CD4-positive, alpha-beta memory T cell (primary cell): ENCODE data around the gene VEGFC. TPM values are rescaled to one million over a fixed set of nuclear protein-coding genes. Genes with fewer than 3 reads are reported as not detected.

ENCODE experiments used
- CTCF ChIA-PET: fragments of 350-600 bp; sonication (Branson Sonifier 250); formaldehyde crosslinking; loops from one replicate; lab custom pipeline; 2021; ENCODE audit warnings: inconsistent platforms; ENCODE audit not compliant: partially characterized antibody; lab: Charles Lee
- POLR2A ChIA-PET: fragments of 350-600 bp; sonication (Branson Sonifier 250); formaldehyde crosslinking; loops from one replicate; lab custom pipeline; 2021; ENCODE audit not compliant: partially characterized antibody; lab: Charles Lee
- DNase-seq, 5 donors: peaks; one replicate each; pipeline versions ENCODE4 v3.0.0 to v3.0.0-alpha.2; 2020 to 2022; ENCODE audit warnings: mixed read lengths in 1 of 5
- H3K27ac ChIP-seq: one replicate; pipeline ENCODE4 v1.7.0; 2013; ENCODE audit warnings: low read depth, low read length
- H3K27me3 ChIP-seq: 2 replicates; pipeline ENCODE4 v1.7.0; 2013; ENCODE audit warnings: mild to moderate bottlenecking, low read length, moderate library complexity; ENCODE audit not compliant: insufficient read depth
- H3K36me3 ChIP-seq: 2 replicates; pipeline ENCODE4 v1.7.0; 2013; ENCODE audit warnings: mild to moderate bottlenecking, low read length, moderate library complexity; ENCODE audit not compliant: insufficient read depth
- H3K4me1 ChIP-seq: 2 replicates; pipeline ENCODE4 v1.7.0; 2013; ENCODE audit warnings: mild to moderate bottlenecking, low read length, moderate library complexity; ENCODE audit not compliant: insufficient read depth
- H3K4me3 ChIP-seq, 2 donors: one replicate each; pipeline ENCODE4 v1.7.0; 2013; ENCODE audit warnings: low read length in 2 of 2, mild to moderate bottlenecking in 1 of 2
- H3K9me3 ChIP-seq, 2 donors: one replicate each; pipeline ENCODE4 v1.7.0; 2013; ENCODE audit warnings: low read length in 2 of 2, control low read depth in 1 of 2; ENCODE audit not compliant: control insufficient read depth in 1 of 2
- H3K27ac Mint-ChIP-seq, 7 donors: one replicate each; pipeline ENCODE4 v1.8.0; 2020 to 2021; ENCODE audit warnings: mixed read lengths in 7 of 7, mild to moderate bottlenecking in 6 of 7, inconsistent platforms in 3 of 7, moderate library complexity in 3 of 7
- H3K27me3 Mint-ChIP-seq, 2 donors: one replicate each; pipeline ENCODE4 v1.8.0; 2020 to 2021; ENCODE audit warnings: mixed read lengths in 2 of 2
- H3K36me3 Mint-ChIP-seq, 2 donors: one replicate each; pipeline ENCODE4 v1.8.0; 2020 to 2021; ENCODE audit warnings: mixed read lengths in 2 of 2, inconsistent platforms in 1 of 2, mild to moderate bottlenecking in 1 of 2
- H3K4me1 Mint-ChIP-seq, 4 donors: one replicate each; pipeline ENCODE4 v1.8.0; 2020 to 2021; ENCODE audit warnings: mixed read lengths in 4 of 4, mild to moderate bottlenecking in 1 of 4
- H3K4me3 Mint-ChIP-seq, 8 donors: one replicate each; pipeline ENCODE4 v1.8.0; 2020 to 2021; ENCODE audit warnings: mixed read lengths in 8 of 8, mild to moderate bottlenecking in 7 of 8, moderate library complexity in 6 of 8, inconsistent platforms in 3 of 8
- H3K9me3 Mint-ChIP-seq, 8 donors: one replicate each; pipeline ENCODE4 v1.8.0; 2020 to 2021; ENCODE audit warnings: mixed read lengths in 8 of 8, mild to moderate bottlenecking in 5 of 8, inconsistent platforms in 3 of 8, moderate library complexity in 1 of 8
- intact Hi-C: fragments of 100-400 bp; cut with micrococcal nuclease; formaldehyde crosslinking; loops from one replicate; pipeline ENCODE4 v1.15.1; 2023
- polyA plus RNA-seq, 2 donors: library from polyadenylated mRNA; unstranded; fragments of 300-500 nt; fragmentation: Illumina TruSeq; gene quantifications; one replicate each; pipeline ENCODE4 v1.2.3, GENCODE V29; 2021
- total RNA-seq, 2 experiments: library from RNA; stranded (reverse); gene quantifications; one replicate each; pipeline ENCODE4 v1.2.3, GENCODE V29; 2021

The VEGFC gene
- total and polyA plus RNA-seq, 4 experiments from 2014 or later, result not detected

DNA sequence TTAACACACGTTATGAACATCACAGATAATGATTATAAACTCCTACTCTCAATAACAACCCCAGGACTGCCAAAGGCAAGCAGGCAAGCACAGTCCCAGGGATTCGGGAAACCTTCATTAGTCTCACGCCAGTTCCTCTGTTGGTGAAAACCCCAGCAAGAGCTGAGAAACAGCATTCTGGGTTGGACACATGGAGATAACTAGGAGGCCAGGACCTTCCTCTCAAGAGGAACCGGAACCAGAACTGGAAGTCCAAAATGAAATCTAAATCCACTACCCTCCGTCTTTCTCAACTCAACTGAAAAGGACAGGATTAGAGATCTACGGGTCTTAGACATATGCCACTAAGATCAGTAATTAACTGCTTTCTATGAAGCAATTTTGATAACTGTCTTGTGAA lies 3.8 kb downstream of the VEGFC start:
- Histone ChIP-seq H3K27ac (no peak overlapping the region), H3K27me3 (peaks cover 5% of the 10 kb centered on the region), H3K36me3 (no peaks in the 10 kb centered on the region), H3K4me3 (no peak overlapping the region), H3K9me3 (no peaks in the 10 kb centered on the region), H3K4me1 (no peaks in the 10 kb centered on the region)
- intact Hi-C loops, result no loop called here
- Mint-ChIP-seq H3K4me1 (peaks cover 0 to 17% (median 6%) of the 10 kb centered on the region in 4 donors), H3K27ac (no peak overlapping the region), H3K4me3 (no peak overlapping the region), H3K9me3 (peaks cover 0 to 9% (median 5%) of the 10 kb centered on the region in 8 donors), H3K36me3 (no peaks in the 10 kb centered on the region), H3K27me3 (peaks cover 21 to 22% of the 10 kb centered on the region in 2 donors)
- ChIA-PET CTCF (no interaction called here), POLR2A (no interaction called here)
- no peak for DNase-seq

DNA sequence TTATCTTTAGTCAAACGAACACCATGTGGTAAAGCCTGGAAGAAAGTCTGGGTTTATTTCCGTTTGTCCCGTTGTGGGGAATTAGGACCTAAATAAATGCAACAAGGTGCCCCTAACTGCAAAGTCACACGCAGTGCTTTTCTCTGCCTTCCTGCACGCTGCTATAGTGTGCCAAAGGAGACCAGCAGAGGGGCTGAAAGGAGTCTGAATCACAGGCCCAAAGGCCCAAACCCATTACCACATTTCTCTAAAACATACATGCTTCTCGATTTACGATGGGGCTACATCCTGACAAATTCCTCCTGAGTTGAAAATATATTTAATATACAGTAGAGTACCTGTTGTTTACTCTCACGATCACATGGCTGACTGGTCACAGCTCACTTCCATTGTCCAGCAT lies 4.5 kb downstream of the VEGFC start:
- intact Hi-C loops, result no loop called here
- peaks cover 14 to 16% of the 10 kb centered on the region in 2 donors for H3K27me3 Mint-ChIP-seq
- peaks cover 0 to 9% (median 2%) of the 10 kb centered on the region in 8 donors for H3K9me3 Mint-ChIP-seq
- CTCF ChIA-PET, result no interaction called here
- H3K4me1 Mint-ChIP-seq, result peaks cover 0 to 10% (median 2%) of the 10 kb centered on the region in 4 donors
- Histone ChIP-seq H3K36me3 (no peaks in the 10 kb centered on the region), H3K4me1 (no peaks in the 10 kb centered on the region), H3K9me3 (no peaks in the 10 kb centered on the region), H3K27me3 (peaks cover 5% of the 10 kb centered on the region), H3K27ac (no peak overlapping the region), H3K4me3 (no peak overlapping the region)
- DNase-seq, result no peak
- no peaks in the 10 kb centered on the region for H3K36me3 Mint-ChIP-seq
- POLR2A ChIA-PET, result no interaction called here
- H3K4me3 Mint-ChIP-seq, result no peak overlapping the region
- H3K27ac Mint-ChIP-seq, result no peak overlapping the region

DNA sequence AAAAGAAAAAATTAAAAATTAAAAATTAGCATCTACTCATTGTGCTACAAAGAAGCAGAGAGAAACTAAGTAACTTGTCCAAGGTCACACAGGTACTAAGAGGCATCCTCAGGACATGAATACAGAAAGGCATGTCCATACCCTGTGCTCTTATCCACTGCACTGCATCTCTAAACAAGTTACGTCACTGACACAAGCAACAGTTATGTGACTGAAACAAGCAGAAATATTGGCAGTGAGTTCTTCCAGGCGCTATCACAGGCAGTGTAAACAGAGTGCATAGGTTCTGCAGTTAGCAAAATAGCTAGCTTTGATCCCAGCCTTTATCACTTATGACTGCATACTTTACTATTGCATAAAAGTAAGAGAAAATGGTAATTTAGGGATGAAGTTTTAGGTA lies 7.9 kb downstream of the VEGFC start:
- no peaks in the 10 kb centered on the region for H3K4me1 ChIP-seq
- H3K9me3 Mint-ChIP-seq, result peaks cover 0 to 2% (median 0%) of the 10 kb centered on the region in 8 donors
- H3K27ac ChIP-seq, result no peak overlapping the region
- H3K36me3 Mint-ChIP-seq, result no peaks in the 10 kb centered on the region
- DNase-seq, result no peak
- H3K36me3 ChIP-seq, result no peaks in the 10 kb centered on the region
- H3K27ac Mint-ChIP-seq, result no peak overlapping the region
- ChIA-PET POLR2A (no interaction called here), CTCF (no interaction called here)
- H3K27me3 Mint-ChIP-seq, result peaks cover 0 to 4% of the 10 kb centered on the region in 2 donors
- H3K4me3 ChIP-seq, result no peak overlapping the region
- no peaks in the 10 kb centered on the region for H3K4me1 Mint-ChIP-seq
- no peaks in the 10 kb centered on the region for H3K27me3 ChIP-seq
- no peak overlapping the region for H3K4me3 Mint-ChIP-seq
- intact Hi-C loops, result no loop called here
- no peaks in the 10 kb centered on the region for H3K9me3 ChIP-seq

DNA sequence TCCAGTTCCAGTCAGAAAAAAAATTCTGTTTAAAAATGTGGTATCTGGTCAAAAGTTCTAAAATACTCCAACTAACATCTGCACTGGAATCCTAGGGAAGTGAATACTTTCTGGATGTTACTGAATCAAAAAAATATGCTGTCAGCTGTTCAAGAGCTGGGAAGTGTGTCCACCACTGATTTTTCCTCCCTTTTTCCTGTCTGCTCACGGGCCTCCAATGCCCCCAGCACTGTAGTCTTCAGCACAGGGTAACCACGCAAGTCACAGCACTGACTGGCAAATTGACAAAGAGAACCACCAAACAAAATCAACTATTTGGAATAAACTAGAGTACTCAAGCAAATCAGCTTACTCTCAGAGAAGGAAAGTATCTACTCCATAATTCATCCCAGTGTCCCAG lies 9.9 kb downstream of the VEGFC start:
- no peak overlapping the region for H3K27ac Mint-ChIP-seq
- intact Hi-C loops, result no loop called here
- no peaks in the 10 kb centered on the region for H3K36me3 ChIP-seq
- H3K27ac ChIP-seq, result no peak overlapping the region
- no peak overlapping the region for H3K4me3 ChIP-seq
- no peaks in the 10 kb centered on the region for H3K36me3 Mint-ChIP-seq
- H3K27me3 ChIP-seq, result no peaks in the 10 kb centered on the region
- no peaks in the 10 kb centered on the region for H3K4me1 Mint-ChIP-seq
- H3K9me3 ChIP-seq, result no peaks in the 10 kb centered on the region
- no peak overlapping the region for H3K4me3 Mint-ChIP-seq
- H3K4me1 ChIP-seq, result no peaks in the 10 kb centered on the region
- H3K9me3 Mint-ChIP-seq, result no peaks in the 10 kb centered on the region
- DNase-seq, result no peak
- H3K27me3 Mint-ChIP-seq, result no peaks in the 10 kb centered on the region
- ChIA-PET CTCF (no interaction called here), POLR2A (no interaction called here)

DNA sequence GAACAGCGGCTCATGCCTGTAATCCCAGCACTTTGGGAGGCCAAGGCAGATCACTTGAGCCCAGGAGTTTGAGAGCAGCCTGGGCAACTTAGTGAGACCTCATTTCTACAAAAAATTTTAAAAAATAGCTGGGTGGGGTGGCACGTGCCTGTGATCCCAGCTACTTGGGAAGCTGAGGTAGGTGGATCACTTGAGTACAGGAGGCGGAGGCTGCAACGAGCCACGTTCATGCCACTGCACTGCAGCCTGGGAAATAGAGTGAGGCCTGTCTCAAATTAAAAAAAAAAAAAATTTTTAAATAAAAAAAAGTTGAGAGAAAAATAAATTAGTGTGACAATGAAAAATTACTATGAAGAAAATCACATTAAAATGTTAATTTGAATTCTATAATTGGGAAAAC lies 10.5 kb downstream of the VEGFC start:
- no peaks in the 10 kb centered on the region for H3K4me1 ChIP-seq
- H3K9me3 Mint-ChIP-seq, result no peaks in the 10 kb centered on the region
- CTCF ChIA-PET, result no interaction called here
- no peak for DNase-seq
- no peak overlapping the region for H3K4me3 Mint-ChIP-seq
- H3K36me3 ChIP-seq, result no peaks in the 10 kb centered on the region
- H3K36me3 Mint-ChIP-seq, result no peaks in the 10 kb centered on the region
- no peaks in the 10 kb centered on the region for H3K27me3 ChIP-seq
- no peaks in the 10 kb centered on the region for H3K4me1 Mint-ChIP-seq
- intact Hi-C loops, result no loop called here
- no peak overlapping the region for H3K4me3 ChIP-seq
- H3K9me3 ChIP-seq, result no peaks in the 10 kb centered on the region
- H3K27ac ChIP-seq, result no peak overlapping the region
- POLR2A ChIA-PET, result no interaction called here
- no peaks in the 10 kb centered on the region for H3K27me3 Mint-ChIP-seq
- no peak overlapping the region for H3K27ac Mint-ChIP-seq

DNA sequence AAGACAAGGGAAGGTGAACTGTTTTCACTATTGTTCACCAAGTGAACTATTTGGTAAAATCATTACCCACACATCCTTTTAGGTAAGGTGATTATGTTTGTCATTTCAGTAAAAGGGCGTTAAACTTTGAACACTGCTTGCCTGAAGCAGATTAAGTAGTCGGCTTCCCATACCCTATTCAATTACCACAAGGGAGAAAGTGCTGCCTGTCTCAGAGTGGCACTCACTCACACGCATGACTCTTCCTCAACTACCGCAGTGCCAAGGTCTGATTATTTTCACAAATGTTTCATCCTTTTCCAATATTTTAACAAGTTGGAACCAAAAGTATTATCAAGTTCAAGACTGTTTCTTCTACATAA lies 11.0 kb downstream of the VEGFC start:
- ChIA-PET POLR2A (no interaction called here), CTCF (no interaction called here)
- H3K4me3 Mint-ChIP-seq, result no peak overlapping the region
- no peak overlapping the region for H3K27ac Mint-ChIP-seq
- H3K9me3 ChIP-seq, result no peaks in the 10 kb centered on the region
- no peaks in the 10 kb centered on the region for H3K27me3 ChIP-seq
- no peaks in the 10 kb centered on the region for H3K4me1 ChIP-seq
- H3K36me3 Mint-ChIP-seq, result no peaks in the 10 kb centered on the region
- H3K4me1 Mint-ChIP-seq, result no peaks in the 10 kb centered on the region
- no peak overlapping the region for H3K27ac ChIP-seq
- DNase-seq, result no peak
- no peaks in the 10 kb centered on the region for H3K27me3 Mint-ChIP-seq
- no peaks in the 10 kb centered on the region for H3K9me3 Mint-ChIP-seq
- no peaks in the 10 kb centered on the region for H3K36me3 ChIP-seq
- no peak overlapping the region for H3K4me3 ChIP-seq
- intact Hi-C loops, result no loop called here

DNA sequence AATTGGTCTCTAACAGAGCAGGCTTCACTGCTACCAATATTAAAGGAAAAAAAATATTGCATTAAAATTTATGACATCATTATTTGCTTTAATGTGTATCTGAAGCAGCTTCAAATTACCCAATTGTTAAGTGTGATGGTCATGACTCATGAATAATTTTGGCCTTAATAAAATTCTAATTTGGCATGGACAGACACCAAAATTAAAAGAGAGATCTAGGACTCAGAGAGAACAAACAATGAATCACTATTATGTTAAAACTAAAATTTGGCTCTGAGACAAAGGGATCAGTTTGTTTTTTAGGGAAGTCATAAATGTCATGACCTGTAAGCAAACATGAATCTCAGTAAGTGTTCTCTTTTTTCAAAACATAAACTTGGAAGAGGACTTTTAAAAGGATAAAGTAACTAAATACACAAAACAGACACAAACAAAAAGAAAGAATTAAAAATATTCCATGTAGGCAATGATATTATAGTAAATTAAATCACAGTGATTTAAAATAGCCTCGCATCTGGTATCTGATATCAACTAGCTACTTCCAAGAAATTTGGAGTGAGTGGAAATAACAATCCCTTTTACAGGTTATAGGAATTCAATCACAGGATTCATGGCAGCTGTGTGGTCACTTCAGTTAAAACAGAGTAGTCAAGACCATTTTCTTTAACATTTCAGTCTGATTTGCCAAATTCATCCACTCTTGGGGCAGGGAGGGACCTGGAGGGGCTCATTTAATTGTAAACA lies 11.6 kb downstream of the VEGFC start:
- CTCF ChIA-PET, result no interaction called here
- H3K27ac Mint-ChIP-seq, result no peak overlapping the region
- no peaks in the 10 kb centered on the region for H3K9me3 ChIP-seq
- no peaks in the 10 kb centered on the region for H3K36me3 ChIP-seq
- intact Hi-C loops, result no loop called here
- no peaks in the 10 kb centered on the region for H3K4me1 ChIP-seq
- no peaks in the 10 kb centered on the region for H3K27me3 Mint-ChIP-seq
- no peak overlapping the region for H3K4me3 Mint-ChIP-seq
- H3K4me3 ChIP-seq, result no peak overlapping the region
- POLR2A ChIA-PET, result no interaction called here
- no peak overlapping the region for H3K27ac ChIP-seq
- H3K4me1 Mint-ChIP-seq, result no peaks in the 10 kb centered on the region
- no peak for DNase-seq
- no peaks in the 10 kb centered on the region for H3K27me3 ChIP-seq
- peaks cover 0 to 2% (median 0%) of the 10 kb centered on the region in 8 donors for H3K9me3 Mint-ChIP-seq
- no peaks in the 10 kb centered on the region for H3K36me3 Mint-ChIP-seq
